SK-N-SH treated with all-trans-retinoic acid at 6 μM for 48 hours (cell line): ENCODE data around the gene PDAP1.

Source experiments
- ARNTL ChIP-seq: fragments of 450-650 bp; formaldehyde crosslinking; IDR thresholded peaks from 2 replicates; pipeline ENCODE4 v1.5.0; 2020; ENCODE audit warnings: low read depth, mild to moderate bottlenecking, moderate library complexity, borderline replicate concordance
- BACH2 ChIP-seq: fragments of 250-450 bp; sonication (Bioruptor Pico); IDR thresholded peaks from 2 replicates; pipeline ENCODE4 v1.9.0; 2021; ENCODE audit warnings: mild to moderate bottlenecking, borderline replicate concordance
- CREB5 ChIP-seq: fragments of 250-450 bp; sonication (Bioruptor Pico); IDR thresholded peaks from 2 replicates; pipeline ENCODE4 v1.5.1; 2020; ENCODE audit warnings: low read depth, mild to moderate bottlenecking, moderate library complexity
- CSDC2 ChIP-seq: fragments of 250-450 bp; sonication (Bioruptor Pico); IDR thresholded peaks from 2 replicates; pipeline ENCODE4 v1.5.0; 2020; ENCODE audit warnings: mild to moderate bottlenecking, moderate library complexity
- OSR1 ChIP-seq: fragments of 250-450 bp; sonication (Bioruptor Pico); IDR thresholded peaks from 2 replicates; pipeline ENCODE4 v1.8.0; 2022; ENCODE audit warnings: moderate library complexity, mild to moderate bottlenecking, inconsistent platforms
- PATZ1 ChIP-seq: fragments of 250-450 bp; sonication (Bioruptor Pico); IDR thresholded peaks from 2 replicates; pipeline ENCODE4 v1.8.0; 2020; ENCODE audit warnings: mild to moderate bottlenecking, moderate library complexity, borderline replicate concordance
- SNAI2 ChIP-seq: fragments of 250-450 bp; sonication (Bioruptor Pico); IDR thresholded peaks from 2 replicates; pipeline ENCODE4 v1.5.0; 2020; ENCODE audit warnings: mild to moderate bottlenecking, moderate library complexity
- TCF4 ChIP-seq: fragments of 250-450 bp; sonication (Bioruptor Pico); IDR thresholded peaks from 2 replicates; pipeline ENCODE4 v1.8.0; 2021; ENCODE audit warnings: mild to moderate bottlenecking, moderate library complexity, borderline replicate concordance
- TSHZ2 ChIP-seq: fragments of 250-450 bp; sonication (Bioruptor Pico); IDR thresholded peaks from 2 replicates; pipeline ENCODE4 v1.5.0; 2020; ENCODE audit warnings: mild to moderate bottlenecking, moderate library complexity
- ZFP30 ChIP-seq: fragments of 450-650 bp; formaldehyde crosslinking; IDR thresholded peaks from 2 replicates; pipeline ENCODE4 v1.5.0; 2022; ENCODE audit warnings: mild to moderate bottlenecking, moderate library complexity
- ZNF70 ChIP-seq: fragments of 450-650 bp; formaldehyde crosslinking; IDR thresholded peaks from 2 replicates; pipeline ENCODE4 v1.5.0; 2020; ENCODE audit warnings: mild to moderate bottlenecking, moderate library complexity
- ZNF8 ChIP-seq: fragments of 450-650 bp; formaldehyde crosslinking; IDR thresholded peaks from 2 replicates; pipeline ENCODE4 v1.5.0; 2020; ENCODE audit warnings: mild to moderate bottlenecking, moderate library complexity

GRCh38 chr7:99386584-99387238 lies 21.7 kb downstream of the PDAP1 start:
- TF ChIP-seq ZFP30 (CRISPR knock-in tag) (no peak), SNAI2 (CRISPR knock-in tag) (no peak), TCF4 (CRISPR knock-in tag) (no peak), CSDC2 (no peak), ZNF8 (CRISPR knock-in tag) (no peak), PATZ1 (CRISPR knock-in tag) (no peak), CREB5 (CRISPR knock-in tag) (no peak), ZNF70 (CRISPR knock-in tag) (no peak), BACH2 (no peak), OSR1 (no peak), ARNTL (no peak), TSHZ2 (CRISPR knock-in tag) (no peak)
